ENCODE results near the gene DPYSL4.

Gene DPYSL4

GRCh38 chr10:132149917-132150316 lies 36.8 kb upstream of the DPYSL4 start:
- POLR2A ChIA-PET, result no interaction called here
- DNase-seq (ENCODE audit: extremely low spot score), result no peak
- no peak for TF ChIP-seq CTCF (IDR thresholded peaks at IDR 0.05; ENCODE audit: control extremely low read depth, extremely low read depth, low read depth, missing control alignments)
- CTCF ChIA-PET, result no interaction called here

- CTCF ChIA-PET, result interaction anchor here (2.8 kb wide), 1 partner anchor 8 kb away, joined by 17 read pairs; no protein-coding TSS in a partner anchor
- no peak for DNase-seq (ENCODE audit: extremely low spot score)
- TF ChIP-seq CTCF (IDR thresholded peaks at IDR 0.05; ENCODE audit: control extremely low read depth, extremely low read depth, low read depth, missing control alignments), result no peak
- POLR2A ChIA-PET, result no interaction called here
These were observed 36.0 kb upstream of the DPYSL4 start for GRCh38 chr10:132150777-132151176.

GRCh38 chr10:132151286-132151950 lies 35.3 kb upstream of the DPYSL4 start:
- no peak for DNase-seq (ENCODE audit: extremely low spot score)
- ChIA-PET POLR2A (no interaction called here), CTCF (interaction anchor here (2.8 kb wide), 1 partner anchor 9 kb away, joined by 17 read pairs; no protein-coding TSS in a partner anchor)
- no peak for TF ChIP-seq CTCF (IDR thresholded peaks at IDR 0.05; ENCODE audit: control extremely low read depth, extremely low read depth, low read depth, missing control alignments)

- ChIA-PET POLR2A (no interaction called here), CTCF (interaction anchor here (2.8 kb wide), 1 partner anchor 10 kb away, joined by 17 read pairs; no protein-coding TSS in a partner anchor)
- TF ChIP-seq CTCF (IDR thresholded peaks at IDR 0.05; ENCODE audit: control extremely low read depth, extremely low read depth, low read depth, missing control alignments), result no peak
- DNase-seq (ENCODE audit: extremely low spot score), result no peak
These were observed 34.7 kb upstream of the DPYSL4 start for GRCh38 chr10:132151951-132152505.

GRCh38 chr10:132152896-132153580 lies 33.7 kb upstream of the DPYSL4 start:
- POLR2A ChIA-PET, result no interaction called here
- DNase-seq (ENCODE audit: extremely low spot score), result no peak
- CTCF ChIA-PET, result interaction anchor here (2.8 kb wide), 1 partner anchor 11 kb away, joined by 17 read pairs; no protein-coding TSS in a partner anchor
- TF ChIP-seq CTCF (IDR thresholded peaks at IDR 0.05; ENCODE audit: control extremely low read depth, extremely low read depth, low read depth, missing control alignments), result no peak

GRCh38 chr10:132153616-132154217 lies 33.0 kb upstream of the DPYSL4 start:
- POLR2A ChIA-PET, result no interaction called here
- TF ChIP-seq CTCF (IDR thresholded peaks at IDR 0.05; ENCODE audit: control extremely low read depth, extremely low read depth, low read depth, missing control alignments), result no peak
- no peak for DNase-seq (ENCODE audit: extremely low spot score)
- CTCF ChIA-PET, result interaction anchor here (1.2 kb wide), 1 partner anchor 11 kb away, joined by 4 read pairs; no protein-coding TSS in a partner anchor
